ENCODE data around the gene BHLHE40. TPM values are rescaled to one million over a fixed set of nuclear protein-coding genes. Genes with fewer than 3 reads are reported as not detected.

BHLHE40 gene
- total and polyA plus RNA-seq, 2 donors (not counting 3 experiments of a cell fraction or from before 2014, with no cell fraction given): 40.3 to 57.9 TPM

DNA sequence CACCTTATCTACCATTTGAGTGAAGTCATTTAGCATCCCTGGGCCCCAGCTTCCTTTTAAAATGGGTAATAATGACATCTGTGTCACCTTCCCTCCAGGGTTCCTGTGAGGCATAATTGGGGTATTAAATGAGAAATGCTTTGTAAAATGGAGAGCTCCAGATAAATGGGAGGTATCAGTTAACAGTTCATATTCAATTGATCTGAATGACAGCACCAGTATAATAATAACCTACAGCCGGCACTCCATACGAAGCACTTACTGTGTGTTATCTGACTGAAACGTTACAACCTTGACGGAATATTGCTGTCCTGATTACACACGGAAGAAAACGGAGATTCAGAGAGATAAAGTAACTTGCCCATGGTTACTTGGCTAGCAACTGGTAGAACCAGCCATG is 53.6 kb downstream of the BHLHE40 start:
- TF ChIP-seq, protein P1, sequence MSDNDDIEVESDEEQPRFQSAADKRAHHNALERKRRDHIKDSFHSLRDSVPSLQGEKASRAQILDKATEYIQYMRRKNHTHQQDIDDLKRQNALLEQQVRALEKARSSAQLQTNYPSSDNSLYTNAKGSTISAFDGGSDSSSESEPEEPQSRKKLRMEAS (IDR thresholded peaks at IDR 0.05; ENCODE audit: insufficient read depth, insufficient read length): no peak
- no peaks in the 10 kb centered on the region for H3K9me3 ChIP-seq (replicated peaks; ENCODE audit: control insufficient read depth, insufficient read depth, low read length)
- no peak for DNase-seq (ENCODE audit: low read depth, low spot score)
- intact Hi-C loops (cut with micrococcal nuclease) (no loop called here), dilution Hi-C loops (cut with MboI; ENCODE audit: extremely low pct_ligation_motif_present, low sequenced_read_pairs) (no loop called here)
- no peaks in the 10 kb centered on the region for H3K36me3 ChIP-seq (ENCODE audit: control insufficient read depth in 2 of 2, extremely low read depth in 1 of 2, insufficient read depth in 2 of 2, low read length in 2 of 2)
- BruUV-seq (replicated peaks): no TSS peak
- H3K9ac ChIP-seq (replicated peaks; ENCODE audit: extremely low read depth, insufficient read depth, low read length): no peak overlapping the region
- no peak overlapping the region for H2AFZ ChIP-seq (ENCODE audit: low read depth, low read length)
- no peaks in the 10 kb centered on the region for H3K27me3 ChIP-seq (ENCODE audit: control insufficient read depth in 2 of 2, insufficient read depth in 2 of 2, low read length in 2 of 2)
- H3K4me2 ChIP-seq (ENCODE audit: insufficient read depth, low read length): no peak overlapping the region
- H4K20me1 ChIP-seq (replicated peaks; ENCODE audit: control insufficient read depth, extremely low read depth, insufficient read depth, low read length): no peaks in the 10 kb centered on the region
- no peaks in the 10 kb centered on the region for H3K79me2 ChIP-seq (ENCODE audit: control insufficient read depth, insufficient read depth, low read length)
- ChIA-PET CTCF (interaction anchor here (1.0 to 1.8 kb wide), 5 partner anchors 25 to 682 kb away, joined by 3 to 12 read pairs (median 6); no protein-coding TSS in a partner anchor), POLR2A (no interaction called here)
- no peak for FAIRE-seq
- no peak overlapping the region for H3K4me3 ChIP-seq (replicated peaks in 1 of 3; ENCODE audit: insufficient read depth in 1 of 3, low read depth in 1 of 3, low read length in 3 of 3)
- H3K27ac ChIP-seq (ENCODE audit: insufficient read depth, low read depth, low read length): no peak overlapping the region
- H3K4me1 ChIP-seq (ENCODE audit: control insufficient read depth, extremely low read depth, insufficient read depth, low read length): no peaks in the 10 kb centered on the region
- no peaks in the 10 kb centered on the region for H3K9me1 ChIP-seq (replicated peaks; ENCODE audit: control insufficient read depth, extremely low read depth, insufficient read depth, low read length)

Other genes with a start within 250 kb of the BHLHE40 start
- 58.0 and 58.2 TPM in 2 replicates for gene ARL8B, start 142.9 kb downstream of the BHLHE40 start, total RNA-seq
- gene ARL8B, start 142.9 kb downstream of the BHLHE40 start, polyA plus RNA-seq: 23.2 and 32.1 TPM in 2 replicates
- 61.1 and 65.4 TPM in 2 replicates for gene EDEM1, start 208.3 kb downstream of the BHLHE40 start, total RNA-seq
- 19.1 and 19.4 TPM in 2 replicates for gene EDEM1, start 208.3 kb downstream of the BHLHE40 start, polyA plus RNA-seq